ENCODE results near the gene CCDC92. TPM values are rescaled to one million over a fixed set of nuclear protein-coding genes. Genes with fewer than 3 reads are reported as not detected.
"Not testable (repeated sequence)": the region's sequence is repeated elsewhere in the genome, so short reads cannot be mapped to it uniquely, and the experiment has no call there.

Gene CCDC92
- total and polyA plus RNA-seq, 2 of the 8 experiments (the other 6 are each of a cell fraction or from before 2014, with no cell fraction given) = 0.43 to 0.51 TPM

DNA sequence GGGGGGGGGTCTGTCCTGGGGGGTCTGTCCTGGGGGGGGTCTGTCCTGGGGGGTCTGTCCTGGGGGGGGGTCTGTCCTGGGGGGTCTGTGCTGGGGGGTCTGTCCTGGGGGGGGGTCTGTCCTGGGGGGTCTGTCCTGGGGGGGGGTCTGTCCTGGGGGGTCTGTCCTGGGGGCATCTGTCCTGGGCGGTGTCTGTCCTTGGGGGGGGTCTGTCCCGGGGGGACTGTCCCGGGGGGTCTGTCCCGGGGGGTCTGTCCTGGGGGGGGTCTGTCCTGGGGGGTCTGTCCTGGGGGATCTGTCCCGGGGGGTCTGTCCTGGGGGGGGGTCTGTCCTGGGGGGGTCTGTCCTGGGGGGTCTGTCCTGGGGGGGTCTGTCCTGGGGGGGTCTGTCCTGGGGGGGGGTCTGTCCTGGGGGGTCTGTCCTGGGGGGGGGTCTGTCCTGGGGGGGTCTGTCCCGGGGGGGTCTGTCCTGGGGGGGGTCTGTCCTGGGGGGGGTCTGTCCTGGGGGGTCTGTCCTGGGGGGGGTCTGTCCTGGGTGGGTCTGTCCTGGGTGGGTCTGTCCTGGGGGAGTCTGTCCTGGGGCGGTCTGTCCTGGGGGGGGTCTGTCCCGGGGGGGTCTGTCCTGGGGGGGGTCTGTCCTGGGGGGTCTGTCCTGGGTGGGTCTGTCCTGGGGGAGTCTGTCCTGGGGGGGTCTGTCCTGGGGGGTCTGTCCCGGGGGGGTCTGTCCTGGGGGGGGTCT is 60.8 kb downstream of the CCDC92 start:
- H4K5ac ChIP-seq (ENCODE audit: insufficient read length, low read depth, low read length); H3K23ac ChIP-seq (ENCODE audit: insufficient read length); H3K14ac ChIP-seq (ENCODE audit: insufficient read length); H3K27ac ChIP-seq (ENCODE audit: low read depth, low read length); H4K8ac ChIP-seq (ENCODE audit: extremely low read depth, insufficient read depth, low read length); H3K27me3 ChIP-seq (replicated peaks in 1 of 4; ENCODE audit: control insufficient read depth in 3 of 4, extremely low read depth in 1 of 4, insufficient read depth in 3 of 4, low read length in 3 of 4); H2AFZ ChIP-seq (ENCODE audit: low read length); H2BK5ac ChIP-seq (ENCODE audit: low read depth, low read length); H3K4me1 ChIP-seq (replicated peaks in 1 of 4; ENCODE audit: control insufficient read depth in 3 of 4, insufficient read depth in 4 of 4, low read length in 3 of 4); H3K79me2 ChIP-seq (ENCODE audit: control insufficient read depth in 1 of 2, insufficient read depth in 2 of 2, low read length in 2 of 2); H3K9ac ChIP-seq (replicated peaks in 1 of 4; ENCODE audit: extremely low read depth in 1 of 4, low read depth in 3 of 4, low read length in 3 of 4); FAIRE-seq; H3K18ac ChIP-seq (ENCODE audit: extremely low read depth, low read length); H2BK20ac ChIP-seq (ENCODE audit: low read length); H4K91ac ChIP-seq (replicated peaks; ENCODE audit: insufficient read length, low read length); H3K23me2 ChIP-seq (ENCODE audit: low read depth, low read length); H3K9me3 ChIP-seq (ENCODE audit: insufficient read depth in 2 of 2, low read depth in 1 of 2, low read length in 1 of 2); H3K56ac ChIP-seq (replicated peaks; ENCODE audit: insufficient read length, low read depth, low read length); H2AK5ac ChIP-seq (ENCODE audit: low read depth, low read length); H3K36me3 ChIP-seq (ENCODE audit: control insufficient read depth in 2 of 4, insufficient read depth in 4 of 4, low read length in 3 of 4); H2BK12ac ChIP-seq (ENCODE audit: low read depth, low read length); H3K4me2 ChIP-seq (ENCODE audit: insufficient read depth in 1 of 2, low read depth in 2 of 2, low read length in 2 of 2); H3K4me3 ChIP-seq (ENCODE audit: extremely low read depth in 1 of 4, insufficient read depth in 2 of 4, low read depth in 3 of 4, low read length in 4 of 4); H4K20me1 ChIP-seq (replicated peaks in 1 of 2; ENCODE audit: control insufficient read depth in 1 of 2, insufficient read depth in 2 of 2, low read length in 2 of 2); H3K79me1 ChIP-seq (ENCODE audit: low read depth, low read length); H3K4ac ChIP-seq (replicated peaks; ENCODE audit: insufficient read length, low read depth, low read length); H2BK120ac ChIP-seq (replicated peaks; ENCODE audit: low read depth, low read length); POLR2A ChIA-PET (ENCODE audit: partially characterized antibody); H2BK15ac ChIP-seq (ENCODE audit: low read length); DNase-seq (ENCODE audit: low read depth in 1 of 2, low spot score in 2 of 2): not testable (repeated sequence)
- CTCF ChIA-PET (ENCODE audit: partially characterized antibody) = interaction anchor here (4.6 kb wide), 1 partner anchor 27 kb away, joined by 23 read pairs; no protein-coding TSS in a partner anchor
- WGBS, 2 experiments (ENCODE audit: extremely low coverage in 1 of 2, insufficient coverage in 1 of 2, insufficient read length in 1 of 2, insufficient replicate concordance in 2 of 2, low coverage in 1 of 2, low lambda C conversion rate in 2 of 2, missing lambda C conversion rate in 1 of 2) = 60% methylated on average over 1 of the region's 9 CpGs; no CpG with 5 or more reads in 1 of the 2 experiments
